Gastrocnemius medialis (tissue), 4 donors: ENCODE data around the gene ERRFI1.

Experiments
- CTCF ChIP-seq, 5 experiments: fragments of 450-650 bp in 3 of 5; fragments of 200-600 bp in 2 of 5; sonication (generic) in 2 of 5; IDR thresholded peaks in 4 of 5; conservative IDR thresholded peaks in 1 of 5; 1 replicate in 4 of 5; 2 replicates in 1 of 5; pipeline ENCODE4 v1.5.1; 2016 to 2019; ENCODE audit warnings: antibody characterized with exemption in 5 of 5, mild to moderate bottlenecking in 3 of 5, moderate library complexity in 3 of 5
- POLR2A ChIP-seq, 2 donors: fragments of 450-650 bp; IDR thresholded peaks; one replicate each; pipeline ENCODE4 v1.6.1; 2017; ENCODE audit warnings: antibody characterized with exemption in 2 of 2, mild to moderate bottlenecking in 2 of 2, moderate library complexity in 2 of 2

GRCh38 chr1:8043621-8044020 lies 17.5 kb upstream of the ERRFI1 start:
- TF ChIP-seq CTCF (IDR thresholded peaks at IDR 0.05 in 4 of 5, conservative IDR thresholded peaks at IDR 0.05 in 1 of 5) (no peak), POLR2A (IDR thresholded peaks at IDR 0.05) (no peak)
